Gastroesophageal sphincter (tissue), 3 donors: ENCODE measurements around the gene PUS1.
"Not testable (repeated sequence)": the region's sequence is repeated elsewhere in the genome, so short reads cannot be mapped to it uniquely, and the experiment has no call there.

ENCODE experiments used
- CTCF ChIP-seq, 4 experiments: fragments of 200-600 bp in 2 of 4; fragments of 450-650 bp in 2 of 4; sonication (generic) in 1 of 4; IDR thresholded peaks; one replicate each; pipeline ENCODE4 v1.5.1; 2017 to 2019; ENCODE audit warnings: antibody characterized with exemption in 4 of 4, mild to moderate bottlenecking in 2 of 4, moderate library complexity in 2 of 4
- EP300 ChIP-seq: sonication (generic); formaldehyde crosslinking; IDR thresholded peaks from one replicate; pipeline ENCODE4 v1.6.1; 2017; ENCODE audit warnings: antibody characterized with exemption, mild to moderate bottlenecking
- POLR2A ChIP-seq, 2 donors: fragments of 450-650 bp; IDR thresholded peaks; one replicate each; pipeline ENCODE4 v1.6.1; 2017; ENCODE audit warnings: antibody characterized with exemption in 2 of 2, mild to moderate bottlenecking in 2 of 2, moderate library complexity in 1 of 2

GRCh38 chr12:131985510-131985875, 56.4 kb downstream of the PUS1 start:
- TF ChIP-seq CTCF (IDR thresholded peaks at IDR 0.05); POLR2A (IDR thresholded peaks at IDR 0.05); EP300: not testable (repeated sequence)
